MM.1S (cell line): Measurements from ENCODE around the gene SYP.

ENCODE experiments used
- EZH2 ChIP-seq: fragments of 300-600 bp; sonication (generic); optimal IDR thresholded peaks from 2 replicates; pipeline ENCODE3; 2017; ENCODE audit warnings: low read depth, mild to moderate bottlenecking, antibody characterized with exemption, low read length, mixed read lengths
- EZH2phosphoT487 ChIP-seq: fragments of 300-600 bp; sonication (generic); IDR thresholded peaks from 2 replicates; pipeline ENCODE4 v1.6.1; 2018; ENCODE audit warnings: antibody characterized with exemption, low read length
- TF ChIP-seq, protein P1 (sequence below): fragments of 300-600 bp; sonication (generic); IDR thresholded peaks from 2 replicates; pipeline ENCODE4 v1.5.1; 2016; ENCODE audit warnings: antibody characterized with exemption, low read length, mixed read lengths

DNA sequence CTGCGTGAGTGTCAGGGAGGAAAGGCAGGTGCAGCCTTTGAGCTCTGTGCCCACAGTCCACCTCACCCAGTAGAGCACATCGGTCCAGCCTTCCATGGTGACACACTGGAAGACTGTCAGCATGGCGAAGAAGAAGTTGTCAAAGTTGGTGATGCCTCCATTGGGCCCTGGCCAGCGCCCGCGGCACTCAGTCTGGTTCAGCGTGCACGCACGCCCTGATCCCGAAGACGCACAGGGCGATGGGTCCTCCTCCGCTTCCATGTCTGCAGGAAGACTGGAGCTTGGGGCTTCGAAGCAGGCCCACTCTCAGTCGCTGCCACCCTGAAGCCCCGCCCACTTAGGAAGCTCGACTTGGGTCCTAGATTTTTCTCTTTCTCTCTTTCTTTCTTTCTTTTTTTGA is 28.2 kb upstream of the SYP start:
- TF ChIP-seq EZH2: no peak
- TF ChIP-seq, protein P1, sequence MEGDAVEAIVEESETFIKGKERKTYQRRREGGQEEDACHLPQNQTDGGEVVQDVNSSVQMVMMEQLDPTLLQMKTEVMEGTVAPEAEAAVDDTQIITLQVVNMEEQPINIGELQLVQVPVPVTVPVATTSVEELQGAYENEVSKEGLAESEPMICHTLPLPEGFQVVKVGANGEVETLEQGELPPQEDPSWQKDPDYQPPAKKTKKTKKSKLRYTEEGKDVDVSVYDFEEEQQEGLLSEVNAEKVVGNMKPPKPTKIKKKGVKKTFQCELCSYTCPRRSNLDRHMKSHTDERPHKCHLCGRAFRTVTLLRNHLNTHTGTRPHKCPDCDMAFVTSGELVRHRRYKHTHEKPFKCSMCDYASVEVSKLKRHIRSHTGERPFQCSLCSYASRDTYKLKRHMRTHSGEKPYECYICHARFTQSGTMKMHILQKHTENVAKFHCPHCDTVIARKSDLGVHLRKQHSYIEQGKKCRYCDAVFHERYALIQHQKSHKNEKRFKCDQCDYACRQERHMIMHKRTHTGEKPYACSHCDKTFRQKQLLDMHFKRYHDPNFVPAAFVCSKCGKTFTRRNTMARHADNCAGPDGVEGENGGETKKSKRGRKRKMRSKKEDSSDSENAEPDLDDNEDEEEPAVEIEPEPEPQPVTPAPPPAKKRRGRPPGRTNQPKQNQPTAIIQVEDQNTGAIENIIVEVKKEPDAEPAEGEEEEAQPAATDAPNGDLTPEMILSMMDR: no peak
- no peak for TF ChIP-seq EZH2phosphoT487
